HepG2 (cell line): ENCODE measurements around the gene MTHFD2. TPM values are rescaled to one million over a fixed set of nuclear protein-coding genes. Genes with fewer than 3 reads are reported as not detected.

Experiments
- CBX1 ChIP-seq: IDR thresholded peaks from one replicate; pipeline ENCODE4 v1.6.1; 2016; ENCODE audit warnings: antibody characterized with exemption, low read depth
- CBX2 ChIP-seq, 2 experiments: fragments of 200-600 bp in 1 of 2; sonication (generic); formaldehyde crosslinking in 1 of 2; IDR thresholded peaks; 2 replicates each; pipeline versions ENCODE4 v1.7.0 to v1.8.1; 2018 to 2022; ENCODE audit warnings: low read depth in 2 of 2, low read length in 1 of 2, mild to moderate bottlenecking in 1 of 2, missing genetic modification reagents in 1 of 2
- DMTF1 ChIP-seq: sonication (generic); formaldehyde crosslinking; IDR thresholded peaks from 2 replicates; pipeline ENCODE4 v1.4.0; 2020; ENCODE audit warnings: mild to moderate bottlenecking, missing genetic modification reagents
- HNF4G ChIP-seq, 2 experiments: sonication (generic) in 1 of 2; formaldehyde crosslinking in 1 of 2; IDR thresholded peaks; 2 replicates each; pipeline versions ENCODE4 v1.4.0 to v1.6.1; 2011 to 2020; ENCODE audit warnings: borderline replicate concordance in 2 of 2, low read depth in 2 of 2, mild to moderate bottlenecking in 2 of 2, low read length in 1 of 2, missing genetic modification reagents in 1 of 2, moderate library complexity in 1 of 2
- HNRNPH1 ChIP-seq: fragments of 200-400 bp; formaldehyde crosslinking; optimal IDR thresholded peaks from 2 replicates; pipeline ENCODE3; 2017; ENCODE audit warnings: mild to moderate bottlenecking, low read depth, low read length
- HOMEZ ChIP-seq: IDR thresholded peaks from 2 replicates; pipeline ENCODE4 v1.6.1; 2016; ENCODE audit warnings: low read depth
- ISX ChIP-seq: sonication (generic); formaldehyde crosslinking; conservative IDR thresholded peaks from 2 replicates; pipeline ENCODE4 v1.5.0; 2020; ENCODE audit warnings: missing genetic modification reagents
- NBN ChIP-seq: fragments of 450-650 bp; conservative IDR thresholded peaks from 2 replicates; pipeline ENCODE4 v1.6.1; 2017
- PCBP2 ChIP-seq: fragments of 200-400 bp; formaldehyde crosslinking; optimal IDR thresholded peaks from 2 replicates; pipeline ENCODE3; 2018; ENCODE audit warnings: low read length, low read depth; ENCODE audit not compliant: poor library complexity, severe bottlenecking
- REL ChIP-seq: sonication (generic); formaldehyde crosslinking; conservative IDR thresholded peaks from 2 replicates; pipeline ENCODE4 v1.8.0; 2022; ENCODE audit warnings: mild to moderate bottlenecking, missing genetic modification reagents, moderate library complexity
- SAFB2 ChIP-seq: sonication (generic); formaldehyde crosslinking; IDR thresholded peaks from 2 replicates; pipeline ENCODE4 v1.5.1; 2020; ENCODE audit warnings: missing genetic modification reagents, low read depth, mild to moderate bottlenecking, borderline replicate concordance
- SKI ChIP-seq: fragments of 450-650 bp; IDR thresholded peaks from one replicate; pipeline ENCODE4 v1.6.1; 2018; ENCODE audit warnings: mild to moderate bottlenecking; ENCODE audit not compliant: partially characterized antibody
- SRSF9 ChIP-seq: fragments of 200-400 bp; formaldehyde crosslinking; IDR thresholded peaks from 2 replicates; pipeline ENCODE4 v1.6.1; 2018; ENCODE audit warnings: borderline replicate concordance, mild to moderate bottlenecking, low read depth, low read length; ENCODE audit not compliant: insufficient read depth, poor library complexity, severe bottlenecking
- THYN1 ChIP-seq: sonication (generic); formaldehyde crosslinking; IDR thresholded peaks from 2 replicates; pipeline ENCODE4 v1.8.1; 2023; ENCODE audit warnings: low read depth, mild to moderate bottlenecking, moderate library complexity, missing genetic modification reagents, borderline replicate concordance
- ZBTB2 ChIP-seq: sonication (generic); formaldehyde crosslinking; IDR thresholded peaks from 2 replicates; pipeline ENCODE4 v1.8.0; 2022; ENCODE audit warnings: low read depth, missing genetic modification reagents
- ZFP82 ChIP-seq: sonication (generic); formaldehyde crosslinking; IDR thresholded peaks from 2 replicates; pipeline ENCODE4 v1.5.1; 2020; ENCODE audit warnings: mild to moderate bottlenecking, missing genetic modification reagents, borderline replicate concordance
- ZNF225 ChIP-seq: sonication (generic); formaldehyde crosslinking; IDR thresholded peaks from 2 replicates; pipeline ENCODE4 v1.4.0; 2020; ENCODE audit warnings: mild to moderate bottlenecking, missing genetic modification reagents
- ZNF329 ChIP-seq: sonication (generic); formaldehyde crosslinking; IDR thresholded peaks from 2 replicates; pipeline ENCODE4 v1.9.0; 2021; ENCODE audit warnings: low read depth, mild to moderate bottlenecking, missing genetic modification reagents
- ZNF382 ChIP-seq: sonication (generic); formaldehyde crosslinking; IDR thresholded peaks from 2 replicates; pipeline ENCODE4 v1.5.0; 2020; ENCODE audit warnings: missing genetic modification reagents, mild to moderate bottlenecking, borderline replicate concordance
- ZNF597 ChIP-seq: sonication (generic); formaldehyde crosslinking; IDR thresholded peaks from 2 replicates; pipeline ENCODE4 v1.5.0; 2020; ENCODE audit warnings: missing genetic modification reagents
- ZNF761 ChIP-seq: sonication (generic); formaldehyde crosslinking; conservative IDR thresholded peaks from 2 replicates; pipeline ENCODE4 v1.4.0; 2020; ENCODE audit warnings: mild to moderate bottlenecking, missing genetic modification reagents
- ZNF792 ChIP-seq: IDR thresholded peaks from 2 replicates; pipeline ENCODE4 v1.6.1; 2016
- polyA plus RNA-seq, 8 experiments: library from polyadenylated mRNA; depleted of rRNA in 3 of 8; stranded (reverse) in 7 of 8; unstranded in 1 of 8; fragments of >200 nt; fragmentation: Illumina TruSeq in 4 of 8; extraction: Trizol in 4 of 8; gene quantifications; 2 replicates each; pipeline versions ENCODE4 v1.2.1 to v1.2.3, GENCODE V29; 2011 to 2016; ENCODE audit warnings: low read depth in 4 of 8, missing spikeins in 1 of 8, mixed read lengths in 1 of 8; ENCODE audit not compliant: insufficient read depth in 1 of 8
- total RNA-seq, 5 experiments: library from RNA; depleted of rRNA; stranded (reverse); fragments of >200 nt; fragmentation: Illumina TruSeq; extraction: Trizol; gene quantifications; 2 replicates each; pipeline ENCODE4 v1.2.3, GENCODE V29; 2016; ENCODE audit warnings: low read depth in 1 of 5

MTHFD2 gene
- total and polyA plus RNA-seq, 2 of the 13 experiments (the other 11 are each of a cell fraction or from before 2014, with no cell fraction given): 188 to 269 TPM

GRCh38 chr2:74178211-74179062 is 20.0 kb upstream of the MTHFD2 start, which contains the start of gene MOB1A (continued):
- no peak; the same call in 1 of the 2 replicates for TF ChIP-seq ZNF761 (CRISPR knock-in tag)
- TF ChIP-seq CBX2 (IDR thresholded peaks at IDR 0.05; ENCODE audit: low read depth, low read length): no peak
- no peak for TF ChIP-seq CBX2 (CRISPR knock-in tag; IDR thresholded peaks at IDR 0.05; ENCODE audit: low read depth)
- TF ChIP-seq HNRNPH1: peak; percentile 81
- peak; percentile 49; the same call in 1 of the 2 replicates for TF ChIP-seq SAFB2 (CRISPR knock-in tag)
- no peak for TF ChIP-seq ZNF382
- no peak for TF ChIP-seq NBN
- peak; percentile 75; the same call in 1 of the 2 replicates for TF ChIP-seq ZNF225
- peak; percentile 83 for TF ChIP-seq HOMEZ (CRISPR knock-in tag)
- TF ChIP-seq THYN1 (CRISPR knock-in tag): no peak
- TF ChIP-seq ZNF329: 0 out of 2 replicates have a peak, but pooled peaks have one; percentile 40
- no peak for TF ChIP-seq DMTF1 (CRISPR knock-in tag)
- no peak for TF ChIP-seq CBX1
- no peak for TF ChIP-seq SKI
- no peak for TF ChIP-seq REL (CRISPR knock-in tag)
- TF ChIP-seq HNF4G (IDR thresholded peaks at IDR 0.05; ENCODE audit: borderline replicate concordance, low read depth, low read length): no peak
- no peak for TF ChIP-seq HNF4G (CRISPR knock-in tag; IDR thresholded peaks at IDR 0.05; ENCODE audit: borderline replicate concordance, low read depth)
- TF ChIP-seq PCBP2: no peak
- no peak for TF ChIP-seq SRSF9
- TF ChIP-seq ISX (CRISPR knock-in tag): 0 out of 2 replicates have a peak, but pooled peaks have one; percentile 54
- no peak for TF ChIP-seq ZBTB2
- TF ChIP-seq ZFP82 (CRISPR knock-in tag): peak; percentile 98
- TF ChIP-seq ZNF792 (CRISPR knock-in tag): peak; percentile 45; the same call in 1 of the 2 replicates
- no peak for TF ChIP-seq ZNF597
